ENCODE results near the gene CMSS1. TPM values are rescaled to one million over a fixed set of nuclear protein-coding genes. Genes with fewer than 3 reads are reported as not detected.

The CMSS1 gene
- total RNA-seq, 2 donors from 2014 or later: 8.2 to 9.5 TPM

DNA sequence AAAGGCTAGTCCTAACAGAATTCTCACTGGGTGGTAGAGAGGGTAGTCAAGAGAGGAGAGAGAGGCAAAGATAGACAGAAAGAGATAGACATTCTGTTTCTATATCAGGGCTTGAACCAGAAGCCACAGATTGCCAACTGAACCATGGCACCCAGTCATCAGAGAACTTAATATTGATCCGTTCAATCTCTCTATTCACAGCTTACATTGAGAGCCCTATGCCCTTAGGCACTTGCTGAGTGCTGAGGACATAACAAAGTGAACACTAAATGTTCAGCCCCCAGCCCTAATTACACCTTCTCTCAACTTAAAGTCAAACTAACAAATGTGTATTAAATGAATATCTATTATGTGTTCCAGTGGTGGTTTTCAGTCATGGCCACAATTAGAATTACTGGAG, 172.5 kb downstream of the CMSS1 start:
- intact Hi-C loops (cut with DNase I, micrococcal nuclease): no loop called here
- ATAC-seq: no peak

DNA sequence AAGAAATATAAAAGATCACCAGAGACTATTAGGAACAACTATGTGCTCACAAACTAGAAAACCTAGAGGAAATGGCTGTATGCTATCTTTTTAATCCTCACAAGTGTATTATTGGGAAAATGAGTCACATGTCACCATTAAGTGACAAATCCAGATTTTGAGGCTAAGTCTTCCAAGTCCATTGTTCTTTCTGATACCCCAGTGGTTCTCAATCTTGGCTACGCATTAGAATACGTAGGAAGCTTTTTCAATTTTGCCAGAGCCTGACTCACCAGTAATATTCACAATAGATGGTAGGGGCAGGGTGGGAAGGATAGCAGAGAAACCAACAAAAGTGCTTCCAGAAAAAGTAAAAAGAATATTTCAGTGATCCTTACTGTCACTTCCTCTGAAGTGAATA, 179.6 kb downstream of the CMSS1 start:
- ATAC-seq (no peak), DNase-seq (no peak)
- intact Hi-C loops (cut with DNase I, micrococcal nuclease): no loop called here

More for the DNA sequence above, 172.5 kb downstream of the CMSS1 start:
- no peak for DNase-seq

DNA sequence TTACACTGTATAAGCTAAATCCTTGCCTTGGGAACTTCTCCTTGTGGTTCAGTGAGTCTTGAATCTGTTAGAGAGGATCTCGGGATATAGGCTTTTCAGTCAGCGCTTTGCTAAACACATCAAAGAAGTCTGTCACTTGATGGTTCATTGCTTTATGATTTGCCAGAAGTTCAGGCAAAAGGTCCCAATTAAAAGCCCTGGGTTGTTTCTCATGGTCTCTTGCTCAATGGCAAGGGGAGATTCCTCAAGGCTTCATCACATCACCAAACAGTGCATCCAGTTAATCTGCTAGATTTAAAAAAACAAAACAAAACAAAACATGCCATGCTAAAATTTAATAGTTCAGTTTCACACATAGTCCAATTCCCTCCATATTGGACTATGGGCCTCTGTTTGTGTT, 181.9 kb downstream of the CMSS1 start:
- intact Hi-C loops (cut with DNase I, micrococcal nuclease): no loop called here
- no peak for DNase-seq

DNA sequence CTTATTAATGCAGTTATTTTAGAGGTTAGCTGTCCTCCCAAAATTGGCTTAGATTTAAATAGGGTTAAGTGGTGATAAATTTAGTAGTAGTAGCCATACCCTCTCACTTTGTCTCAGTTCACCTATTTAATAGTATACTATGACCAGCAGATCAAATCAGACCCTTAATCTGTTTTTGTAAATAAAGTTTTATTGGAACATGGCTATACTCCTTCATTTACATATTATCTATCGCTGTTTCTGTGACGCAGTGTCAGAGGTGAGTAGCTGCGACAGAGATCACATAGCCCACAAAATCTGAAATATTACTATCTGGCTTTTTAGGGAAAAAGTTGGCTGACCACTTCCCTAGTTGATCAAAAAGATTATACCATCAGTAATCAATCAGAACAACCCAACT, 183.4 kb downstream of the CMSS1 start:
- intact Hi-C loops (cut with DNase I, micrococcal nuclease): no loop called here
- DNase-seq (no peak), ATAC-seq (no peak)

More for the DNA sequence above, 181.9 kb downstream of the CMSS1 start:
- no peak for ATAC-seq

DNA sequence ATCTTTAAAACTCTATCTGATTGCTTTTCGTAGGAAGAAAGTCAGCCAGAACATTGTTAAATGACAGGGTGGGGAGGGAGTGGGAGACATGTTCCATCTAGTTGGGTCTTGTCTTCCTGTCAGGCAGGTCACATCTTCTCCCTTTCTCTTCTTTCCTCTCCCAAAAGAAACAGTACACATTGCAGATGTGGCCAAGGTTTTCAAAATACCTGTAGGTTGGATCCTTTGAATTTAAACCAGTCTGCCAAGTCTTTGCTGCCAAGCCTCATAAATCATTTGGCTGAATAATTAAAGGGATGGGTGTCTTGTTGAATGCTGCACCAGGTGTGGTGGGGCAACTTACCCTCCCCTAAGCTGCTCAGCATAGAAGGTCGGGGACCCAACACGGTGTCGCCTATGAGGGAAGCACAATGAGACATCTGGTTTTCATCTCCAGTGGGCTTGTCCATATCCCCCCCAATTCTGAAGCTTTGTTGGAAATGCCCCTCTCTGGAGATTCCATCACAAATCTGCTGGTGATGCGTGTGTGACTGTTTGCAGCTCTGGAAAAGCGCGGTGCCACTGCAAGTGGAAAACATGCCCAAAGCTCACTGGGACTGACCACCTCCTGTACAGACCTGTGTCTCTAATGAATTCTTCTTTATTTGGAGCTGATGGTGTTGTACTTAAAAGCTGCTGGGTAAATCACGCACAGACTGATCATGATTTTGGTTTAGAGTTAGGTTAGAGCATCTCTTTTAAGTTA, 184.0 kb downstream of the CMSS1 start:
- intact Hi-C loops (cut with DNase I, micrococcal nuclease): no loop called here
- DNase-seq: no peak

DNA sequence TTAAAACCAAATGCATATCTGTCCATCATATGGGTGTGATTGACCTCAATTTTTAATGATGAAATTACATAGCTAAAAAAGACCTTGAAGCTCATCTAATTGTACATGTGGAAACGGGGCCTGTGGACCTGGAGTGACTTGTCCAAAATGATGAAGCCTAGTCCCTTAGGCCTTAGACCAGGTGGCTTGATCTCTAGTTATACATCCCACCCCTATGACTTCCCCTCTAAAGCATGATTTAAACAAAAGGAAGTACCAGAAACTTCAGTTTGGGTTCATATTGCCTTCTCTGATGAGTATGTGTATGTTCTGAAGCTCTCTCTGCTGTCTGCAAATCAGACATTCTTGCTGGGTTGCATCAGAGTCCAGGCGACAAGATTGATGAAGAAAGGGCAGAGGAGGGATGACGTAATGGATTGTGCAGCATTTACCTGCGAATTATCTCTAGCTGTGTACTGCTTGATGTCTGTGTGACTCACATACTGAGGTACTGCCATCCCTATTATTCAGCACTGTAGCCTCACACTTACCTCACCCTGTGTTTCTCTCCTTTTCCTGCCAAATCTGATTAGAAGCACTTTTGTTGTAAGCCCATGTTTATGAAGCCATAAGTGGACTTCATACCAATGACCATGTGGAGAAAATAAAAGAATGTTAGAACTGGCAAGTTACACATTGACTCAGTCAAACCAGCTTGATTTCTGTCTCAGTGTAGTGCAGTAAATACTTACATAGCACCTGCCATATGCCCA, 185.1 kb downstream of the CMSS1 start:
- DNase-seq: peak in 1 of 2 donors; percentile 43
- peak; percentile 90 for ATAC-seq
- intact Hi-C loops (cut with DNase I, micrococcal nuclease): no loop called here

More for the DNA sequence above, 184.0 kb downstream of the CMSS1 start:
- ATAC-seq: no peak

DNA sequence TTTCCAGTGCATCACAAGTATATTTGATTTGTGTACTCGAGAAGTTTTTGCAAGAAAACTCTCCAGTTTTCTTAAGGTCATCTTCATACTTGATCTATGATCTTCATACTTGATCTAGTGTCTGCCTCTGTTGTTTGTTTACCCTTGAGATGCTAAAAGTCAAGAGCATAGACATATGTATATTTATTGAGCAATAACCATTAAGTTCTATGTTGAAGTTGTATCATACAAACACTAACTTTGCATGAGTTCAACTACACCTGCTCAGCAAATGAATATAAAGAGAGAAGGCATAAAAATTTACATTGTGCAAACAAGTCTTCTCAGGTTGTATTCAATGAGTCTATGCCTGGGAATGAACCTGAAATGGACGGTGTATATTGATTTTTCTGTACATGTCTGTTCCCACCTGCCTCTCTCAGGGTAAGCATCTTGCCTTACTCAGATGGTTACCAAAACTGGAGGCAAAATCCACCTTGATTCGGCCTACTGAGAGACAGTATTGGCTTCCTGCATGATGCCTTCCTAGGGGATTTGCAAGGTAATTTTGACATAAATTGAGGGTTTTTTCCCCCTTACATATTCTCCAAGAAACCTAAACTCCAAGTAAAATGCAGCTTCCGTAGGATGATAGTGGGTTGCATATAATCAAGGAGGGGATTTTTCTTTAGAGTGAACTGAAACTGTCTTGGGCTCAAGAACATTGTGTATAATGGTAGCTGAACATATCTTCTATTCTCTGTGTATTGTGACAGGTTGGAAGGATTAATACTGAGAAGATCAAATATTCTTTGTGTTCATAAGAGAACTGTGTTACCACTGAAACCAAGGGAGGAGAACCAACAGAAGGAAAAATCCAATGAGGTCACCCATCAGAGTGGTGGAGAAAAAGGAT, 186.2 kb downstream of the CMSS1 start:
- intact Hi-C loops (cut with DNase I, micrococcal nuclease): no loop called here
- peak; percentile 55 for ATAC-seq
- DNase-seq: no peak

DNA sequence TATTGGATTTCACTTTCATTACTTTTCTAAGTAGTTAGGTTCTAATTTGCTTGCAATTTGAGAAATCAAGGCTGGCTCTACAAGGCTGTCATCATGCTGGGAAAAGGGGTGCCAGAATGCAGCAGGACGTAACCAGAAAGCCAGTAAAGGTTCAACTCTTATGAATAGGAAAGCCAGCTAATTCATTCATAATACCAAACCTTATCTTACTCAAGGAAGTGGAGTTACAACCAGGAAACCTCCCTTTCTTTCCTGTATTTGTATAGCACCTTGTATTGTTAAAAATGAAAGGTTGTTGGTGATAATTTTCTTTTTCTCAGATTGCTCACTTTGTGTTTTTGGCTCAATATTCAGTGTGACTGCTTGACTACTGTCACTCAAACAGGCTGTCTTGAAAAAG, 187.3 kb downstream of the CMSS1 start:
- ATAC-seq: peak; percentile 41
- intact Hi-C loops (cut with DNase I, micrococcal nuclease): no loop called here
- DNase-seq: no peak

DNA sequence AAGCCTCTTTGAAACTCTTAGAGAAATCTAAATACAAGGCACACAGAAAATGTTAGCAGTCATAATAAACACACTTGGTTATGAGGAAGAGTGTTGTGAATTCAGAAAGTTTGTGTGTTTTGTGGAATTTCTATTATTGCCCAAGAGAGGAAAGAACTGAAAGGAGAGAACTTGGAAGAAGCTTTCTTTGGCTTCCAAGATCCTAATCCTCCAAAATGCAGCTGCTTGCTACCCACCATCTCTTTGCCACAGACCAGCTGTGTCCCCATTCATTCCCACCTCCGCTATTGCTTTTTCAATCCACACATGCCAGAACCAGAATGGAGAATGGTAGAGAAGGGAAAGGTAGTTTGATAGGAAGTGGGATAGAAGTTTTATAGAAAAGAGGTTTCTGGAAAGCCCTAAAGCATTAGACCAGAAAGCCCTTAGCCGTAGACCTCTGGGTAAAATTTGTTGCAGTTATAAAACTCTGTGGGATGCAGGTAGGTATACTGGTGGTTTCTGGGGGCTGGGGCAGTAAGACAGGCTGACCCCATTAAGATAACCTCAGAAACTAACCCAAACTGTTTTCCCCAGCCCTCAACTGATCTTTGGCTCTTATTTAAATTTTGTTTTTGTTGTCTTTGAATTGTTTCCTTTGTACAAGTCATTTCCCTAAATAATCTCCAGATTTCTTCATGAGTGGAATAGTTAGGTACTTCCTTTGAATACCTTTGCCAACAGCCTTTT, 188.2 kb downstream of the CMSS1 start:
- intact Hi-C loops (cut with DNase I, micrococcal nuclease): no loop called here
- ATAC-seq (no peak), DNase-seq (no peak)

DNA sequence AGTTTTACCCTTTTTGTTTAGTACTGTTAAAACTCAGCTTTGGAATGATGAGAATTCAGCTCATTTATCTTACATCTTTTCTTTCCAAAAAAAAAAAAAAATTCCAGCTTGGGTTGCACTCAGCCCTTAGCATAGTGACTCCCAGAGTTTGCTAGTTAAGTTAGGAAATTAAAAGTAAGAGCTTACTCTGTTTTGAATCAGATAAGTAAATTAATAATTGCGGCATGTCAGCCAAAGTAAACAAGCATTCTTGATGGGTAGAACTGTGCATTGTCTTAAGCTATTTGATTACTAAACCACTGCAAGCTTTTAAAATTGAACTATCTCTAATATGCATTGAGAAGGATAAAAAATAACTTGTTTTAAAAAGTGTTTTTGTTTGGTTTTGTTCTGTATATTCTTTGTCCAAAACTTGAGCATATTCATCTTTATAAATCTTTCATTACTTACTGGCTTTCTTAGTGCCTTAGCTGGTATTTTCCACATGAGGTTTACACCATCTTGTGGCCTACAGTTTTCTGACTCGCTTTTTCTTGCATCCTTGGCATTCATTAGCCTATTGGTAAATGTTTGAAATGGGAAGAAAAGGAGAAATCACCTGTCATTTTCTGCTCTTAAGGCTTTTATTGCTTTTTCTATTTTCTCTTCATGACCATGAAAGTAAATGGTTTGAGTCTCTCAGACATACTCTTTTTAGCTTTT, 189.1 kb downstream of the CMSS1 start:
- intact Hi-C loops (cut with DNase I, micrococcal nuclease): no loop called here
- DNase-seq: no peak
- no peak for ATAC-seq

DNA sequence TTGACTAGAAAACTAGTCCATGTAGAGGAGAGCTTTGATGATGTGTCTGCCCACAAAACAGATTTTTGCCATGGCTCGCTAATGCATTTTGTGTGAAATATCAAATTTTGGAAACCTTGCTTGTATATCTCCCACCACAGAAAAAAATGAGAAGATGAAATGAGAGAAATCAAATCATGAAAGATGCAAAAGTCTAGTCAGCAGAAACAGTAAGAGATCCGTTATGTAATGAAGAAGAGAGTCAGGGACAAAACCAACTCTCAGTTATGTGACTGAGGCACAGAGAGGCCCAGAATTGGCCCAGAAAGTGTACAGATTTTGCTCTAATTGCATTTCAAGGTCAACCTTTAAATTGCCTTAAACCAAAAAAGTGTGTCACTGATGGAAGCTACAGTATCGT, 189.7 kb downstream of the CMSS1 start:
- DNase-seq: no peak
- intact Hi-C loops (cut with DNase I, micrococcal nuclease): no loop called here
- ATAC-seq: no peak

DNA sequence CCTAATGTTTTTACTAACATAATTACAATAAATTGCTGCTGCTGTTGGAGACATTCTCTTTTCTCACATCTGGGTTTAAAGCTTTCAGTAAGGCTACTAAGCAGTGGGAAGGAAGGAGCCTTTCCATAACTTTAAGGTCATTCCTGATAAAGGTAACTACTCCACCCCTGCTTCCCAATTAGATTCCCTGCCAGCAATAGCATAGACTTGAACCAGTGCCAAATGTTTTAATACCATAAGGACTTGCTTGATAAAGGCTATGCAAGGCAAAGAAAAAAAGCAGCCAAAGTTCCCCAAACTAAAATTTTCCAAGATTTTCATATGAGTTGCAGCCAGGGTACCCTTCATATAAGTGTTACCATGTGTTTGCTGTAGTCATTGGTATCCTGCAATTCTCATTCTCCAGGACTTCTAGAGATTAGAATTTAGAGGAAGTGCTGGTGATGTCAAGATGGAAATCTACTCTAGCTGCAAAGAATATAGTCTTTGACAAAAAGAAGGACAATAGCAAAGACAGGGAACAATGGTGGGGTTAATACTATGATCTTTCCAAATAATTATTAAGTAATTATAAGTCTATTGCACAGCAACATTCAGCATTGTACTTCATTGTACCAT, 190.5 kb downstream of the CMSS1 start:
- intact Hi-C loops (cut with DNase I, micrococcal nuclease): no loop called here
- no peak for DNase-seq
- peak; percentile 40 for ATAC-seq

DNA sequence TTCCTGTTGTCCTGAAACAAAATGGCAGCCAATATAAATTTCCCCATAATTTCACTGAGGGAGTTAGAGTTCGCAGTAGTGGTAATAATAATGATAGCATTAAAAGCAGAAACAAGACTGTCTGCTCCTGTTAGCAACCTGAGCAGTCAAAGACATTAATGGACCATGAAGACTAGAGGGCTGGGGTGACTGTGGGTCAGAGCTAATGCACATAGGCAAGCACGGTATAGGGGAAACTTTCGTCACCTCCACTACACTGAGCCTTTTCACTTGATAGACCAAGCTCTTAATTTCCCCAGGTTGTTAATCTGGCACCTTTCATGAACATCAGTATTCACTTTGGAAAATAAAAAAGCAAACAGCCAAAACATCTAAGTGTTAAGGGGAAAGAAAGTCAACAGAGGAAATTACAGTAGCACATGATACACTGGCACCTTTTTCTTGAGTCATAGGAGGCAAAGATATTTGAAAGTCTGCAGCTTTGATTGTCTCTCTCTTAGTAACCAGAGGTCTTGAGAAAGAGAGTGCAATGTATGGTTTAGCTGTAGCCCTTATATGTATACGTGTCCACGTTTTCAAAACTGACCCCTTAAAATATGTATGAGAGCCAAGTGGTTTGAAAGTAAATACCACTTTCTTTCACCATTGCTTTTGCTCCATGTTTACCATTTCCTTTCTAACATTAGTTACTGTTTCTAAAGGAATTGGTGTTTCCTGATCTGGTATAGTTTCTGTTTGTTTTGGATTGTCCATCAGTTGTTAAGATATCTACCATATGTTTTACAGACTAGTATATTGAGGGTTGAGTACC, 191.8 kb downstream of the CMSS1 start:
- intact Hi-C loops (cut with DNase I, micrococcal nuclease): no loop called here
- DNase-seq: no peak
- ATAC-seq: peak; percentile 38

DNA sequence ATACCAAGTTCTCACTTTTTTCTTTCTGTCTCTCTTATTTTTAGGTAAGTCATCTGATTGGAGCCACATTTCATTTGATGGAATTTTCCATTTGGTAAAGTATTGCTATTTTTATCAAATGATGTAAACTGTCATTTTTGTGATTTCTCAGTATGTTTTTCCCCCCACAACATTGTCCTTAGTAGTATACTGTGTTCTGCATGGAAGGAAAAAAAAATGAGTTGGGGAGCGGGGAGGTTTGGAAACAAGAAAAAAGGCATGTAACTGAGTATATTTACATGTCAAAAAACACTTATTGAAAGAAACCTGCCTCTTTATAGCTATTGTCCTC, 192.4 kb downstream of the CMSS1 start:
- ATAC-seq (no peak), DNase-seq (no peak)
- intact Hi-C loops (cut with DNase I, micrococcal nuclease): no loop called here

DNA sequence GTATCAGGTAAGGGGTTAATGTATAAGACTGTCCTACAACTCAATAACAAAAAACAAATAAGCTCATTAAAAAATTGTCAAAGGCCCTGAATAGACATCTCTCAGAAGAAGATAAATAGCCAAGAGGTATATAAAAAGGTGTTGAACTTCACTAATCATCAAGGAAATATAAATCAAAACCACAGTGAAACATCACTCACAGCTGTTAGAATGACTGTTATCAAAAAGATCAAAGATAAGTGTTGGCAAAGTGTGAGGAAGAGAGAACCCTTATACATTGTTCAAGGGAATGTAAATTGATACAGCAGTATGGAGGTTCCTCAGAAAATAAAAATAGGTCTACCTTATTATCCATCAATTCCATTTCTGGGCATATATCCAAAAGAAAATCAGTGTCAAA, 201.1 kb downstream of the CMSS1 start:
- DNase-seq (no peak), ATAC-seq (no peak)
- intact Hi-C loops (cut with DNase I, micrococcal nuclease): no loop called here

DNA sequence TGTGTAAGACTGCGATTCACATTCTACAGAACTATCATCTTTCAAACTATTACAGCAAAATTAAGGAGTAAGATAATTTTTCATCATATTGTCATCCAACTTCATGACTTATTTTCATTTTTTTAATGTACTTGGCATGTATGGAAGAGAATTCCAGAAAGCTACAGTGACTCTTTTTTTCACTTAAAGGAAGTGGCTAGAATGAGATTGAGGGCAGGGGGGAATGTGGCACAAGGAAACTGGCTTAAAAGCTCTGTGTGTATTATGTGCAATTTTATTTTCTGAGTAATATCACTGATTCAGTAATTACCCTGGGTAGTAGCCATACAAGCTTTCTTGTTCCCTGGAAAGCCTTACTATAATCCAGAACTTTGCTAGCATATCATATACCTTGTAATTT, 202.1 kb downstream of the CMSS1 start:
- DNase-seq (no peak), ATAC-seq (no peak)
- intact Hi-C loops (cut with DNase I, micrococcal nuclease): no loop called here

All from left colon (tissue), 2 donors.